C4-2B (cell line): ENCODE results near the gene CUX1.

ENCODE experiments used
- H3K27ac ChIP-seq: fragments of 450-650 bp; 2 replicates; pipeline ENCODE4 v1.5.1; 2017
- ZFX ChIP-seq: fragments of 450-650 bp; IDR thresholded peaks from 2 replicates; pipeline ENCODE4 v1.6.1; 2017
- TF ChIP-seq, protein P1 (sequence below): fragments of 450-650 bp; conservative IDR thresholded peaks from 2 replicates; pipeline ENCODE4 v1.5.1; 2017; ENCODE audit warnings: mild to moderate bottlenecking

Gene CUX1

DNA sequence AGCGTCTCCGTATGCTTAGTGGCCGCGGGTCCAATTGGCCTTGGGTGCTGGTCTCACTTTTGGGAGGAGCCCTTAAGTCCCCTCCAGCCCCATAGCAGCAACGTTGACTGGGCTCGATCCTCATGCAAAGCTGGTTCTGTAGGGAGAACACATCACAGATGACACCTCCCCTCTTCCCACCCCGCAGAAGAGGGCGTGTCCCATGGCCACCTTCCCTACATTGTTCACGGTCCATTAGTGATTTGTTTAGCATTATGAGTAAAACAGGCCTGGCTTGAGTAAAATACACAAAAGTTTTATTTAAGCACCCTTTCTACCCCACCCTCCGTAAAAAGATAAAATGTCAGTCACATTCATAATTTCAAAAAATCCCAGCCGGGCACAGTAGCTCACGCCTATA is 380.2 kb downstream of the CUX1 start:
- no peak overlapping the region for H3K27ac ChIP-seq
- TF ChIP-seq, protein P1, sequence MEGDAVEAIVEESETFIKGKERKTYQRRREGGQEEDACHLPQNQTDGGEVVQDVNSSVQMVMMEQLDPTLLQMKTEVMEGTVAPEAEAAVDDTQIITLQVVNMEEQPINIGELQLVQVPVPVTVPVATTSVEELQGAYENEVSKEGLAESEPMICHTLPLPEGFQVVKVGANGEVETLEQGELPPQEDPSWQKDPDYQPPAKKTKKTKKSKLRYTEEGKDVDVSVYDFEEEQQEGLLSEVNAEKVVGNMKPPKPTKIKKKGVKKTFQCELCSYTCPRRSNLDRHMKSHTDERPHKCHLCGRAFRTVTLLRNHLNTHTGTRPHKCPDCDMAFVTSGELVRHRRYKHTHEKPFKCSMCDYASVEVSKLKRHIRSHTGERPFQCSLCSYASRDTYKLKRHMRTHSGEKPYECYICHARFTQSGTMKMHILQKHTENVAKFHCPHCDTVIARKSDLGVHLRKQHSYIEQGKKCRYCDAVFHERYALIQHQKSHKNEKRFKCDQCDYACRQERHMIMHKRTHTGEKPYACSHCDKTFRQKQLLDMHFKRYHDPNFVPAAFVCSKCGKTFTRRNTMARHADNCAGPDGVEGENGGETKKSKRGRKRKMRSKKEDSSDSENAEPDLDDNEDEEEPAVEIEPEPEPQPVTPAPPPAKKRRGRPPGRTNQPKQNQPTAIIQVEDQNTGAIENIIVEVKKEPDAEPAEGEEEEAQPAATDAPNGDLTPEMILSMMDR, result no peak
- TF ChIP-seq ZFX, result no peak

DNA sequence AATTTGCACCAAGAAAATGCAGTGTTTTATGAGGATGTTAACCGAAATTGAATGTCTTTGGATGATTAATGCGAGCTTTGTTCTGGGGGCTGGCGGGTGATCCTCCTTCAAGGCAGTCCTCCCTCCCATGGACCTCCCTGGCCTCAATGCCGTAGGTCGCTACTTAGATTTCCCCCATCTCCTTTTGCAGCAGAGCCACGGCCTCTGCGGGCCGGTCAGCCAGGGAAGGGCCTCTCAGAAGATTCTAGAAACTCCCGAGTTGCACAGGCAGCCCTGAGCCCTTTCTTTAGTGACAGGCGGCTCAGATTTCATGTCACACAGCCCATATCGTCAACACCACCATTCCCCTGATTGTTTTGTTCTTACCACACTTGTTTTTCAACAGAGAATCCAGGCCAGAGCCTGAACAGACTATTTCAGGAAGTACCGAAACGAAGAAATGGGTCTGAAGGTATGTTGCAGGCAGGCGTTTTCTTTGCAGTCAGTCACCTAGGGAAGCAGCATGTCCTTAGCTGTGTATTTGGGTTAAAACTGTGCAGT is 381.1 kb downstream of the CUX1 start:
- H3K27ac ChIP-seq, result no peak overlapping the region
- no peak for TF ChIP-seq ZFX
- TF ChIP-seq, protein P1, result no peak

DNA sequence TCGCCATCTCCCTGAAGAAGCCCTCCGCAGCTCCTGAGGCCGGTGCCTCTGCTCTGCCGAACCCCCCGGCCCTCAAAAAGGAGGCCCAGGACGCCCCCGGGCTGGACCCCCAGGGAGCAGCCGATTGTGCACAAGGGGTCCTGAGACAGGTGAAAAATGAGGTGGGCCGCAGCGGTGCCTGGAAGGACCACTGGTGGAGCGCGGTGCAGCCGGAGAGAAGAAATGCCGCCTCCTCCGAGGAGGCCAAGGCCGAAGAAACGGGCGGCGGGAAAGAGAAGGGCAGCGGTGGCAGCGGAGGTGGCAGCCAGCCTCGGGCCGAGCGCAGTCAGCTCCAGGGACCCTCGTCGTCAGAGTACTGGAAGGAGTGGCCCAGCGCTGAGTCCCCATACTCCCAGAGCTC is 384.1 kb downstream of the CUX1 start:
- TF ChIP-seq, protein P1, result no peak
- no peak for TF ChIP-seq ZFX
- no peak overlapping the region for H3K27ac ChIP-seq

DNA sequence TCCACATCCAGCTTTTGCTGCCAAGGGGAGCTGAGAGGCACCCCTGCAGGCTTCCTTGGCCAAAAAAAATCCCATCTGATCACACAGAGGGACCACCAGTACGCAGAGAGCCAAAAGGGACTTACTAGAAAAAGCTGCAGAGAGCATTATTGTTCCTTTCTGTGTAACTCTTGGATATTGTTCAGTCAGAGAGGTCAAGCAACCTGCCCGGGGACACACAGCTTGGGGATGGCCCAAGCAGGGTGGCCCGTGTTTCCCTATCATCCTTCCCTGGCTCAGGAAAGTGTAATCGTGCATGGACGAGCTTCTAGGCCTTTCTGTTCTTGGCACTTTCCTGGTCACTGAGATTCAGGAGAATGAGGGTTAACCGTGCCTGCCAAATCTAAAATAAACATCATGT is 385.1 kb downstream of the CUX1 start:
- TF ChIP-seq ZFX, result no peak
- TF ChIP-seq, protein P1, result no peak
- H3K27ac ChIP-seq, result no peak overlapping the region

DNA sequence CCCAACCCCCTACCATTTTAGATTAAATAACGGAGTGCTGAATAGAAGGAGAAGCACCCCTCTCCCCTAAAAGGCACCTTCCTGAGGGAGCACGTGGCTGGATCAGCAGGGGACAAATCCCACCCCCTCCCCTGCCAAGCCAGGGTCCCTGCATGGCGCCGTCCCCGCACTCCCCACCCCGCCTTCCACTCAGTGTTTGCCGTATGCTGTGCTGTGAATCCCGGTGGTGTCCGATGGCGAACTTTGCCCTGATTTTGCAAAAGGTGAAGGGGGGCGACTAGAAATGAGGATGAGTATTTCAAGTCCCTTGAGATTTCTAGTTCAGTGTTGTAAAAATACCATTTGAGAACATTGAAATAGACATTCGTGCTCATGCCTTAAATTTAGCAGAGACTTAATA is 385.8 kb downstream of the CUX1 start:
- H3K27ac ChIP-seq, result no peak overlapping the region
- TF ChIP-seq ZFX, result no peak
- TF ChIP-seq, protein P1, result no peak

DNA sequence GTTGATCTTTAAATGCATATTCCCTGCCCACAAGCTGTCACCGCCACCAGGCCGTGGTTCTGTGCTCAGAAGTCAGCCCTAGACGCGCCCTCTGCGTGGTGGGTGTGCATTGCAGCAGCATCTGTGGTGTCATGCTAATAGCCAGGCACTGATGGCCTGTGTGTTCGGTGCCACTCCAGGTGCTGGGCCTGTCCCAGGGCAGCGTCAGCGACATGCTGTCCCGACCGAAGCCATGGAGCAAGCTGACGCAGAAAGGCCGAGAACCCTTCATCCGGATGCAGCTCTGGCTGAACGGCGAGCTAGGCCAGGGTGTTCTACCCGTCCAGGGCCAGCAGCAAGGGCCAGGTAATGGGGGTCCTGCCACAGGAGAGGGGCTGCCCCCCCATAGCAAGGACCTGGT is 386.8 kb downstream of the CUX1 start:
- no peak for TF ChIP-seq ZFX
- TF ChIP-seq, protein P1, result no peak
- no peak overlapping the region for H3K27ac ChIP-seq

DNA sequence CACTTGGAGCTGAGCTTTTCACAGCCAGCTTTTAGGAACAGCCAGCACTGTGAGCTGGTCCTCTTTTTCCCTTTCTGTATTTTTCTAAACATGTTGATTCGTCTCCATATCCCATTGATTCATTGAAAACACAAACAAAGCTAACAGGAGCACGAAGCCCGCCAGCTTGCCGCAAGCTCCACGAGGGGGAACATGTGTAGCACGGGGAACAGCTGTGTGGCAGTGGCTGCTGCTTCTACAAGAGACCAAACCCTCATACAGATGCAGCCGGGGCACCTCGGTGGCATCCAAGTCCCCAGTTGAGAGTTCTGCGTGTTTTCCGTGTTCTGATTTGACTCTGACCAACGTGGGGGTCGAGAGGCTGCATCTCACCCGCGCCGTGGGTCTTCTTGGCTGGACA is 388.5 kb downstream of the CUX1 start:
- no peak overlapping the region for H3K27ac ChIP-seq
- no peak for TF ChIP-seq ZFX
- TF ChIP-seq, protein P1, result no peak
